Body of pancreas (tissue), 4 donors: Measurements from ENCODE around the gene DSE.

Source experiments
- POLR2A ChIP-seq, 3 donors: fragments of 450-650 bp; IDR thresholded peaks; one replicate each; pipeline ENCODE4 v1.6.1; 2016; ENCODE audit warnings: antibody characterized with exemption in 3 of 3, mild to moderate bottlenecking in 2 of 3
- TF ChIP-seq, protein P1 (sequence below), 7 experiments: fragments of 450-650 bp in 4 of 7; fragments of 200-600 bp in 3 of 7; sonication (generic) in 3 of 7; IDR thresholded peaks; one replicate each; pipeline ENCODE4 v1.5.1; 2016 to 2019; ENCODE audit warnings: antibody characterized with exemption in 7 of 7

- no peak for TF ChIP-seq POLR2A (IDR thresholded peaks at IDR 0.05)
- TF ChIP-seq, protein P1, sequence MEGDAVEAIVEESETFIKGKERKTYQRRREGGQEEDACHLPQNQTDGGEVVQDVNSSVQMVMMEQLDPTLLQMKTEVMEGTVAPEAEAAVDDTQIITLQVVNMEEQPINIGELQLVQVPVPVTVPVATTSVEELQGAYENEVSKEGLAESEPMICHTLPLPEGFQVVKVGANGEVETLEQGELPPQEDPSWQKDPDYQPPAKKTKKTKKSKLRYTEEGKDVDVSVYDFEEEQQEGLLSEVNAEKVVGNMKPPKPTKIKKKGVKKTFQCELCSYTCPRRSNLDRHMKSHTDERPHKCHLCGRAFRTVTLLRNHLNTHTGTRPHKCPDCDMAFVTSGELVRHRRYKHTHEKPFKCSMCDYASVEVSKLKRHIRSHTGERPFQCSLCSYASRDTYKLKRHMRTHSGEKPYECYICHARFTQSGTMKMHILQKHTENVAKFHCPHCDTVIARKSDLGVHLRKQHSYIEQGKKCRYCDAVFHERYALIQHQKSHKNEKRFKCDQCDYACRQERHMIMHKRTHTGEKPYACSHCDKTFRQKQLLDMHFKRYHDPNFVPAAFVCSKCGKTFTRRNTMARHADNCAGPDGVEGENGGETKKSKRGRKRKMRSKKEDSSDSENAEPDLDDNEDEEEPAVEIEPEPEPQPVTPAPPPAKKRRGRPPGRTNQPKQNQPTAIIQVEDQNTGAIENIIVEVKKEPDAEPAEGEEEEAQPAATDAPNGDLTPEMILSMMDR (IDR thresholded peaks at IDR 0.05) = no peak
Measured at GRCh38 chr6:116437656-116438055, 66.9 kb downstream of the DSE start.
